ENCODE data around the gene C12orf60.

The C12orf60 gene

GRCh38 chr12:14777271-14777670, 26.2 kb upstream of the C12orf60 start:
- DNase-seq (ENCODE audit: low spot score), result no peak

DNA sequence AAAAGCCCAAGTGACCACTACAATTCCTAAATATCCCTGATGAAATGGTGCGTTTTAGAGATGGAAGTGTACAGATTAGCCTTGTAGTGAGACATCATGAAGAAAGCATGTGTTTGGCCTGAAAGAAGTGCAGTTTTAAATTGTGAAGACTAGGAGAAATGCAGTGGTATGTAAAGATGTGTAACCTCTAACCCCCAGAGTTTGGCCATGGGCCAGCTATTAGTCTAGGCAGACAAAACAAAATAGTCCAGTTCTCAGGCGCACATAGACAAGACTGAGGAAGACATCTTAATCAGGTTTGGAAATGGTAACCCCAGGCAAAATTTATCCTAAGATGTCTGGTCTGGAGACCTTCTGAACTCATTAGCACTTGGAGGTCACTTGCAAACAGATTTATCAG, 23.6 kb upstream of the C12orf60 start:
- DNase-seq (ENCODE audit: low spot score), result no peak

- DNase-seq (ENCODE audit: low spot score), result no peak
These were observed 22.6 kb upstream of the C12orf60 start for GRCh38 chr12:14780859-14781258.

DNA sequence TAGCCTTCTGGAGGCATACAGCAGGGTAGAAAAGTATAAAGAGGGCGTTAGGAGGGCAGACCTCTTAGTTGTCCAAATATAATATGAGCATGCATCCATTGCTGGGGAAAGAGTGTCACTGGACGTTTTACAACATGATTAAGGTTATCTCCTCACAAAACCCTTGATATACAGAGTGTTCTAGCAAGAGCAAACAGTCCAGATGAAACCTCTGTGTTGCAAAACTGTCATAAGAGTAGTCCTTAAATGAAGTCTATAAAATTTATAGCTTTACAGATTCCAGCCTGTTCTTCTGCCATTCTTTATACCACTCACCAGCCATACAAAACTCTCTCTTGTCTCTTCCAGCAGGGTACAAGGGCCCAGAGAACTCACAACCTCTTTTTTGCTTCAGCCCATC, 21.9 kb upstream of the C12orf60 start:
- DNase-seq (ENCODE audit: low spot score), result no peak

- DNase-seq (ENCODE audit: low spot score), result no peak
These were observed 20.7 kb upstream of the C12orf60 start for GRCh38 chr12:14782756-14783155.

DNA sequence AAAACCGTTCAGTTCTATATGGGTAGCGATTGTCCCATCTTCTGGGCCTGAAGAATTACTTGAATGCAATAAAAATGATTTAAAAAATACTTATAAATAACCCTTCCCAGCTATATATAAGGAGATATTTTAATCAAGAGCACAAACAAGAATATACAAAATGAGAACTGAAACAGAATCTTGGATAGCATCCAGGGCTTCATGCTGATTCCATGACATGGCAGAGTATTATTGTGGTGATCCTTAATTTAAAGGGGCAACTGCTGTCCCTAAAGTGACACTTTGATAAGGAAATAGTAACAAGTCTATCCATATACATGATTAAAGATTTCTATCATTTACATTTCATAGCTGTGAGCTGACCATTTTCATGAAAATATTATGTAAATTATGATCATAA, 19.0 kb upstream of the C12orf60 start:
- DNase-seq (ENCODE audit: low spot score), result no peak

DNA sequence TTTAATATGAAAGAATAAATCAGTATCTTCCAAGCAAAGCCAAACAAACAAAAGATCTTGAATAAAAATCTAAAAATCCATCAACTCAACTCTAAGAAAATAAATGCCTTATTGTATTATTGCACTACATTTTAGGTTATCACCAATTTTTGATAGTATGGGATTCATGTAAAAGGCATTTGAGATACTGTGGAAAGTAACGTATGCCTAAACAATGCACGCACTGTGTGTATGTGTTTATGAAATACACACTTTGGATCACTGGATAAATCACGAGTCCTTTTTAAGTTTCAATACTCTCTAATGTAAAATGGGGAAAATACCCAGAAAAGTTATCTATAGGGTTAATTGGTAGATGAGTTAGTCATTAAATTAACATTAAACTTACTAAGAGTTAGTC, 17.9 kb upstream of the C12orf60 start:
- DNase-seq (ENCODE audit: low spot score), result no peak

- no peak for DNase-seq (ENCODE audit: low spot score)
These were observed 8.4 kb upstream of the C12orf60 start for GRCh38 chr12:14795028-14795448.

GRCh38 chr12:14802247-14802646, 1.2 kb upstream of the C12orf60 start:
- no peak for DNase-seq (ENCODE audit: low spot score)

DNA sequence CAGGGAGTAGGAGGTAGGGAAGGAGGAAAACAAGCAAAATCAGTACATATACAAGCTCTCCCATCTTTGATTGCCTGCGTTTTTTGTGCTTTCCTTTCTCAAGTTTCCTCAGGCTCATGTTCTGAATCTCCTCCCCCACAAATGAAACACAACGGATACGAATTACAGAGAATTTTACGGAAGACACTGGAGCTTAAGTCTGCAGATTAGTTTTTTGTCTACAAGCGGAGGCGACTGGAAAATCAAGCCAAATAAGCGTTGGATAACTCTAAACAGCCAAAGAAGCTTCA, 804 bp upstream of the C12orf60 start:
- no peak for DNase-seq (ENCODE audit: low spot score)

GRCh38 chr12:14803830-14804160, 325 bp downstream of the C12orf60 start:
- no peak for DNase-seq (ENCODE audit: low spot score)

- no peak for DNase-seq (ENCODE audit: low spot score)
These were observed 6.9 kb downstream of the C12orf60 start for GRCh38 chr12:14810167-14810952.

DNA sequence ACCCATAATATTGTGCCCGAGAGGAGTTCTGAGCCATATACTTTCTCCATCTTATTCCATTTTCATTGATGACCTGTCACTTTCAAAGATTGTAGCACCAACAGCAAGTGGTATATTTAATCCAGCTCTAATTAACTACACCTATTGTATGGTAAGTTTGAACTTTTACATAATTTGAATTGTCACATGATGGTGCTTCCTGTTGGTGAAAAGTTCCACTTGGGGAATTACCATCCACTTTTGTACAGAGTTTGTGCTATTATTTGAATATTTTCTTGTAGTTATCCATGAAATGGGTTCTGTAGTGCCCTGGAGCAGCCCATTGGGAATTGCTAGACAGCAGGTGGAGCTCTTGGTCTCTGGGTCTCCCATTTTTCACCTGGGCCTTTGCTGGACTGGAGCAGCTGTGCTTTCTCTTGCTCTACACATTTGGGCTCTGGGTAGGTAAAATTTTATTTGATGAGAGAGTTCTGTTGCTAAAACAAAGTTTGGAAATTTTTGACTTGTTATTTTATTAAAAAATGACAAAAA, 7.5 kb downstream of the C12orf60 start:
- peak; percentile 42 for DNase-seq (ENCODE audit: low spot score)

DNA sequence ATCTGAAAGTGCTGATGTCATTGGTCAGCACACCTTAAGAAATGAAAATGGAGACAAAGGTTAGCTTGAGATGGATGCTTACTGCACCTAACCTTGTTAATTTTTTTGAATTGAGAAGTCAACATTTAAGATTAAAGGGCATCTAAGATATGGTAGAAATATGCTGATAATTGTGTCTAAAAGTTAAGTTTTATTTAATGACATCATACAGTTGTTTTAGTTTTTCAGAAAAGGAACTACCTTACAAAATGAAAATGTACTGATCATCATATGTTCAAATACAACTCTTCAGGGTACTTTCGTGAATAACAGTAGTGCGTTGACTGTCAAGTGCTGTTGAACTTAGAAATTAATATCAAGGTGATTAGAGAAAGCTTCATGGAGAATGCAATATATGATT, 8.0 kb downstream of the C12orf60 start:
- DNase-seq (ENCODE audit: low spot score), result no peak

DNA sequence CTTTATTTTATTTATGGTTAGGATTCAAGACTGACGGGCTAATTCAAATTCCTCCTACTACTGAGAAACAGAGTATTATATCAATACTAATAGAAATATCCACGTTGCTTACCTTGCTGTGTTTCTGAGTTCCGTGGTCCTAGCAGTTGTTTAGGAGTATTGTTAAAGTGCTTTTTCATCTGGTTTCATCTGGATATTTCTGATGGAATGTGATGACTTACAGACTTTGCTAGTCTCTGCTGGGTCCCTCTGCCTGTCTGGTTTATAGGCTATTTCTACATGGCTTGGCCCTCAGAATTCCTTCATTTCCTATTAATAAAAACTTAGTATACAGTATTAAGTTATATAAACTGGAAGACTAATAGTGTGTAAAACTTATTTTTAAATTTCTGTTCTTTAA, 10.5 kb downstream of the C12orf60 start, which contains the start of gene SMCO3:
TSS of gene SMCO3 (minus strand) at position 169 of the 400 bp plus-strand sequence. CDS start 7,502 bp downstream, outside the sequence.
- DNase-seq (ENCODE audit: low spot score), result no peak

GRCh38 chr12:14824012-14824634, 20.7 kb downstream of the C12orf60 start:
- no peak for DNase-seq (ENCODE audit: low spot score)

DNA sequence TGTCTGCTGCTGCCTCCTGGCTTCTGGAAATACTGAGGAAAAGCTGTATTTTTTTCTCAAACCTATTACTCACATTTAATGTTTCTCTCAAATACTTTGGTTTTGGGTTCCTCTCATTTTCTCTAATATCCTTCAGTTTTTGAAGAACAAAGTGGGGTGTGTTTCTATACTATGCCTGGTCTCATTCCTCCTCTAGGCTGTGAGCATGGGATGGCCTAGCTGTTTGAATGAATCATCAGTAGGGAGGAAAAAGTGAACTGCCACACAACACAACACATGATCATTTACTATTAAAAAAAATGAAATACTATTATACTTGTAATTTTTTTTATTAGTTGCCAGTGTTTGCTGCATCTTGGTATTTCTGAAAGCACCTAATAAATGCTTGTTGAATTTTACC, 21.8 kb downstream of the C12orf60 start:
- DNase-seq (ENCODE audit: low spot score), result no peak

GRCh38 chr12:14826491-14826890, 23.0 kb downstream of the C12orf60 start:
- no peak for DNase-seq (ENCODE audit: low spot score)

- no peak for DNase-seq (ENCODE audit: low spot score)
These were observed 23.6 kb downstream of the C12orf60 start for GRCh38 chr12:14827043-14827442.

GRCh38 chr12:14828892-14829291, 25.4 kb downstream of the C12orf60 start:
- peak; percentile 33 for DNase-seq (ENCODE audit: low spot score)

DNA sequence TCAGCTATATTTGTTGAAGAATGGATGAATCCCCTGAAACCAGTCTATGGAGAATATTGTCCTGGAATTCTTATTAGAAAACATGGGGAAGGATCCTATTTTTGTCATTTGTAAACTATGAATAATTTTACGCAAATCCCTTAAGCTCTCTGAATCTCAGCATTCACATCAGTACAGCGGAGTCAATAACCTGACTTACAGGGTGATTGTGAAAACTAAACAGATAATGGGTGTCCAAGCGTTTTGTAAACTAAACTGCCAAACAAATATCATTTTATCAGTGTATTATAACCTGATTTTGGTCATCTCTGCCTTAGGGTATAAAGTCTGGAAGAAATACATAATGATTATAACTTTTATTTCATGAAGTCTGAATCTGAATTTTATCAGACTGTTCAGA, 29.9 kb downstream of the C12orf60 start:
- DNase-seq (ENCODE audit: low spot score), result no peak

DNA sequence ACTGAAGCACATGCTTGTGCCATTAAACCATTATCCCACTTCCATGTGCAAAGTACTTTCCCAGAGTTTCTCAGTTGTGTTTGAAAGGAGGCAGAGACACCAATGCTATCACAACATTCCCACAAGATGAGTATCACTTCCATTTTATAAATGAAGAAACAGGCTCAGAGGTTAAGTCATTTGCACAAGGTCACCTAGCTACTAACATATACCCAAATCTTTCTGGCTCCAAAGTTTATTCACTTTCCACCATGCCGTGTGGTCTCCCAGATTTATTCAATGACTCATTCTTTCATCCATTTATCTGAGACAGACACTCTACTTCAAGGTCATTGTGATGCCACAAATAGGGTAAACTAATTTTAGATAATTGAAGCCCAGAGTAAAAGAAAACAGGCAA, 30.5 kb downstream of the C12orf60 start:
- no peak for DNase-seq (ENCODE audit: low spot score)

GRCh38 chr12:14834509-14834908, 31.0 kb downstream of the C12orf60 start:
- no peak for DNase-seq (ENCODE audit: low spot score)
